HCEC 1CT (cell line): ENCODE results near the gene MIS12.
A peak's percentile ranks its signal among the peaks of the same experiment; 100 is the strongest.

Source experiments
- DNase-seq: peaks from one replicate; pipeline ENCODE4 v3.0.0-alpha.2; 2017

Gene MIS12, protein sequence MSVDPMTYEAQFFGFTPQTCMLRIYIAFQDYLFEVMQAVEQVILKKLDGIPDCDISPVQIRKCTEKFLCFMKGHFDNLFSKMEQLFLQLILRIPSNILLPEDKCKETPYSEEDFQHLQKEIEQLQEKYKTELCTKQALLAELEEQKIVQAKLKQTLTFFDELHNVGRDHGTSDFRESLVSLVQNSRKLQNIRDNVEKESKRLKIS

DNA sequence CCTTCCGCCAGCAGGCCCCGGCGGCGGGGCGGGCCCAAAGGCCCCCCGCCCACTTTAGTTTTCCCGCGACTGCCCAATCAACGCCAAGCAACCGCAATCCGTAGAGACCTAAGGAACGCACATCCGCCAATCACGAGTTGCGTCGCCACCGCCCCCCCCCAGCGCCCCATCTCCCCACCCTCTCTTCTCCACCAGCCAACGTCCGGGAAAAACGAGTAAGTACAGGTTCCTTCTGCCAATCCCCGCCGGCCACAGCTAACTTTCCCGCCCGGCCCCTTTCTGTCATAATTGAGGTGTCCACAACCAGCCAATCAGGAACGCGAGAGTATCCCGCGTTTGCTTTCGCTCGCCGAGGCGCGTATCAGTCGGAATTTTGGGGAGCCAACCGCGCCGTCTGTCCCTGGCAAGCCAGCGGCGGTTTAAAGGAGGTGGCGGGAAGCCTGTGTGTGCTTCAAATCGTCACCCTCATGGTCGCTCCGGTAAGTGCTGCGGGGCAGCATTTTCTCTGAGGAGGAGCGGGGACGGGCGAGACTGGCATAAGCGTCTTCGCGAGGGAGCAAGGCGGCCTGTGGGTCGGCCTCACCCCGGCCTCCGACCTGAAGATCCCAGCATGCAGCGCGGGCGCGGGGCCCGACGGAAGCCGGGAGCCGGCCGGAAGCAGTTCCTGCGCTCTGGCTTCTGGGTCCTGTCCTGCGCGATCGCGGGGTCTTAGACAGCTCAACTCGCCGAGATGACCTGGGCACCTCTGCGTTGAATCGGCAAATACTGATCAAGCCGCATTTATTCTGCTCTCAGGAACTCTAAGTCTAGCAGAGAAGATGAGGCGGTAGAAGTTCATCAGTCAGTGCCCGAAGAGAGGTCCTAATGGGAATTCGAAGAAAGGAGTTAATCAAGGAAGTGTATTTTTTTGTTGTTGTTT lies at the start of gene MIS12:
Gene MIS12 (plus strand): TSS at position 361 of the 919 bp plus-strand sequence. CDS start 2,297 bp downstream, outside the sequence.
- DNase-seq: peak; percentile 100

DNA sequence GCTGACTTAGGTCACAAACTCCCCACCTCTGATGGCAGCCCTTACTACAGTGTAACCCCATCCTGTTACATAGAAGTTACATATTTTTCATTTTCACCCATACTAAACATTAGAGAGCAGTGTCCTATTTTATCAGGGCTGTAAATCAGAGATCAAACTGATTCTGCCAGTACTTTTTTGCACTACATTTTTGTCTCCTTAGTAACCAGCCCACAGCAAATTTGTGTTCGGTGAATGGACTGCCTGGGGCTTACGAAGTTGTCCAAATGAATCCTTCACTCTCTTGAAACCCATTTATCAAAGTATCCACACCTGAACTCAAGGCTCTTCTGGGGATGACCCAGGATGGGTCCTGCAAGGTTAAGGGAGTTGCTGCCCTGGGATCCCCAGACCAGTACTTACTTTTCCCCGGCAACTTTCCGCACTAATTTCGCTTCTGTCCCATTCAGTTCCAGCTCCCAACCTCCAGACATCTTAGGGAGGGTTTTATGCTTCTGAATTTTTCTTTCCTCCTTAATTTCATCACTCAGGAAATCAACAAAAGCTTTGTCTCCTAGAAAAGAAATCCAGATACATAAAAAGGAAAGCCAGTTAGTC lies 48.5 kb upstream of the MIS12 start:
- peak; percentile 47 for DNase-seq

DNA sequence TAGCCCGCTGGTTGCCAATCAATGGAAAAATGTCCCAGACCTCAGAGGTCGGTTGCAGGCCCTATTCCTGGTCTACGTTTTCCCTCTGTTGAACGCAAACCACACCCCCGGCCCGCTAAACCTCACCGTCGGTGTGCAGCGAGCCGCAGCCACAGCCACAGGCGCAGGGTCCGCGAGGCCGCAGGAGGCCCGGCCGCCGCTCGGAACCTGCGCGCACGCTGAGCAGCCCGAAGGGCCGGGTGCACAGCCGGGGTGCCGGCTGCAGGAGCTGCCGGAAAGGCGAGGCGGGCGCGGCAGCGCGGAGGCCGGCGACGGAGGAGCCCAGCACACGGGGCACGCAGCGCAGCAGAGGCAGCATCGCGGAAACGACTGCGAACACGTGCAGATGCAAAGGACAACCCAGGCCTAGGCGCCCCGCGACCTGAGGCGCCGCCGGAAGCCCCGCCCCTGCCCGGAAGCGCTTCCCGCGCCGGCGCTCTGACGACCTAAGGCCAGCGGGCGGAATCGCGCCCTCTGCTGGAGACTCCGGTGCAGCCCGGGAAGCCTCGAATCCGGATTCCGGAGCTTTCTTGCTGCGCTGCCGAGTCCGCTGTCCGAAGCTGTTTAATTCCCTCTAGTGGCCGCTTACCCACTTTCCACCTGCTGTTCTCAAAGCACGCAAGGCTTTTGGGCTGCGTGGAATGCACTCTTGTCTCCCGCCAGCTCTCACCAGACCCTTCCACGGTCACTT lies 47.5 kb upstream of the MIS12 start, which contains the start of gene C1QBP:
Gene C1QBP (minus strand): TSS at position 440 of the 730 bp plus-strand sequence. CDS start 82 bp downstream, at position 358.
- peak; percentile 89 for DNase-seq

DNA sequence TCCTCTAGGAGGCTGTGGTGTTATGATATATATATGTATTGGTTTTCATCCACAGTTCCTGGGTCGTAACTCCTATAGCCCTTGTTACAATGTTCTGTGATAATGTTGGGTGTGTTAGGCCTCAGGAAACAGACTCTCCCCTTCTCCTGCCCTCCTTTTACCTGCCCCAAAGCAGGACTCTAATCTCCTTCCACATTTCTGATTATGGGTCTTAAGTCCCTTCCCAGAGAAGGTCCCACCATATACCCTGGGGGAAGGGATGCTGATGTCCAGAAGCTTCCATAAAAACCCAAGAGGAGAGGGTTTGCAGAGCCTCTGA lies 47.0 kb upstream of the MIS12 start:
- no peak for DNase-seq

DNA sequence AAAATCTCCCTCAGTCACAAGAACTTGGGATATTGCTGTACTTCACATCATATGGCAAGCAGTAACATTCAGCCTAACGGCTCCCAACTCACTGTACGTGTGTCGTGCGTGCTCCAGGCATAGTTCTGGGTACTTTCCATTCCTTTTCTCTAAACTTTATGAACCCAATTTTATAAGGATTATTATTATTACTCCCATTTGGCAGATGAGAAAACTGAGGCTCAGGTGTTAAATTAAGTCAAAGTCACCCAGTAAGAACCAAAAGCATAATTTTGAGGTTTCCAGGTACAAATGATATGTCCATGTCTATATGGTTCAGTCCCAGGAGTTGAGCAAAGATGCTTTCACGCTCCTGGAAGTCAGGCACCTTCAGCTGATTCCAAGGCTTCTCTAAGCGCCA lies 42.6 kb upstream of the MIS12 start:
- no peak for DNase-seq

DNA sequence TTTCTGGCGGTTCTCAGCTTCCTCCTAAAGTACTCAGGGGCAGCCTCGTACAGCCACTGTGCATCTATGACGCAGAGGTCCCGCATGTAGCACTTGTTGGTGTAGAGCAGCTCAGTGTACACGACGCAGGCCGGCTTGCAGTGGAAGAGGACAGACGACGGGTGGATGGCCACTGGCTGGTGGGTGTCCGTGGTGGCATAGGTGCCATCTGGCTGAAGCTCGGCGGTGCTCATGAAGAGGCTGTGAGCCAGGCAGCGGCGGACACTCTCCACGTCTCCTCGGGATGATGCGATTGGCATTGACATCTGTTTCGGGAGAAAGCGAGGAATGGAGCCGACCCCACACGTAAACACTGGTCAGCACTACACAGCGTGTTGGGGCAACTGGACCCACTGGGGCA lies 42.2 kb upstream of the MIS12 start:
- DNase-seq: no peak

DNA sequence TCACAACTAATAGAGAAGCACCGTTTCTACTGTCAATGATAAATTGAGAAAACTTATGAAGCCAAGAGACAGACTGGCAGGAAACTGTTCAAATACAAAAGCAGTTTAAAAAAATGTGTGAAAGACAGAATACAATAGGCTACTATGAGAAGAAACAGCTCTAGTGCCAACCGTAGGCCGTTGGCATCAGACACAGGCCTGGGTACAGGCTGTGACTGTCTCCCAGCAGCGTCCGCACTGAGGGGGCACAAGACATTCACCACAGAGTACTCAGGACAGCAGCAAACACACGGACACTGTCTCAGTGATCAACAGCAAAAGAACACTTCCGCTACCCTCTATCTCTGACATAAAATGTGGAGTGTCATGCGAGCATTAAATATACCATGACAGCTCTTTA lies 39.6 kb upstream of the MIS12 start:
- DNase-seq: no peak

DNA sequence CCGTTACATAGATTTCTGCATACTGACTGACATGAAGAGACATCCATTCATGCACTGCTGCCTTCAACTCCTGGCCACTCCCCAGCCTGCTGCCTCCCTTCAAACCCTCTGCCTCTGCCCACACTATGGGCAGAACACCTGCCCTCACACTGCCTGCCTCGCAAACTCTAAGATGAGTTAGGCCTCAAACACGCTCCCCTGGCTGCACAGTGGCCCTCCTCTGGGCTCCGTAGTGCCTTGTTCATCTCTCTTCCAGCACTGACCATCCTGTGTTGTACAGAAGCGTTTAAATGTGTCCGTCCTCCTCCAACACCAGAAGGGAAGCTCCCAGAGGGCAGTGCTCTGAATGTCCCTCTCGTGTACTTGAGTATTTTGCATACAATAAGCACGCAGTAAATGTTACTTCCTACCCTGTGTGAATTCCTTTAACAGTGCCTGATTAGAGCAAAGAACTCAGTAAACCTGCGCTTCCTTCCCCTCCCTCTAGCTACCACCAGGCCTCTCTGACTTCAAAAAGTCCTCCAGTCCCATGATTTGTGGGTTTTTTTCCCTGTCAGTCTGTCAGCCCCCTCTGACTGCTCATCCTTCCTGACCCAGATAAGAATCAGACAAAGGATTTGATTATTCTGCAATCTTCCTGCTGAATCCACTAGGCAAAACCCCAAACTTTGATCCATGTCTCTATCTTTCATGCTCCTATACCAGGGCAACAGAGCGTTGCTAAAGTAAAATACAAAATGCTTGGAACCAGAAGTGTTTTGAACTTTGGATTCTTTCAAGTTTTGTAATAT lies 21.5 kb upstream of the MIS12 start:
- DNase-seq: no peak

DNA sequence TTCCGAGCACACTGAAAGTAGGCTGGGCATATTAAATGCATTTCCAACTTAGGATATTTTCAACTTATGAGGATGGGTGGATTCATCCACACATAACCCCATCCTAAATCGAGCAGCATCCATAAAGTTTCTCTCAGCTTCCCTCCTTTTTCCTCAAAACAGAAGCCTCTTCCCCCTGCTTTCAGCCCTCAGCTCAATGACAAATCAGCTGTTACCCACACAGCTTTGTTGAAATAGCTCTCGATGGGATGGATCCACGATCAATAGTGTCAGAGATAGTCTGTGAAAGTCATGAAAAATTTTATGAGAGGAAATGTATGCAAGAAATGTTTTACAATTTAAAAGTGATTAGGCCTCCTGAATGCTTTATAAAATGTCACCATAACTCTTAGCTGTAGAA lies 20.1 kb upstream of the MIS12 start:
- DNase-seq: no peak

DNA sequence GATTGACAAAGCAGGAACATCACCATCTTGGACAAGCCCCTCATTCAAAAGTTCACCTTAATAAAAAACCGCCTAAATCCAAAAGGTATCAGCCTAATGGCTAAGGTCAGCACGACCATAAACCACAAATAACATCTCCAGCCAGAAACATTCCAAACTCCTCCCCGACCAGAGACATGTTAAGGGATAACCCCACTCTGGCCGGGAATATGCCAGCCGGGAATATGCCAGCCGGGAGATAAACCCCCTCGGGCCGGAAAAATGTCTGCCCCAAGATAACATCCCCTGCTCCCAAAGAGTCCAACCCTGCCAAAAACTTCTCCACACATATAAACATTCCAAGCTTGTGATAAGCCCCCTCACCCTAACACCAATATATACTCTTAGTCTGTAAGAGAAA lies 18.9 kb upstream of the MIS12 start:
- DNase-seq: no peak

DNA sequence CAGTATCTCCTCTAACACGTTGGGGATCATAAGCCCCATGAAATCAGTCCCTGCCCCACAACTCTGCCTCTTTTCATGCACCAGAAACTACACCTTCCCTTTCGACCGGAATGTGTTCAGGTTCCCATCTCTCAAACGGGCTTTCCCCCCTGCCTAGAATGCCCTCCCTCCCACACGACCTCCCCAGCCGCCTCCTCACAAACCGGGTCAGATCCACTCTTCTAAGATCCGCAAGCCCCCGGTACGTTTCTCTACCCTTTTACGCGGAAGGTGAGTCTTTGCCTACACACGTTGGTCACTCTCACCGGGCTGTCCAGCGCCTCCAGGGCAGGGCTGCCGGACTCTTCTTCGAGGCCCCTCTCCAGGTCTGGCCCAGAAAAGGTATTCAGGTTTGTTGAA lies 18.3 kb upstream of the MIS12 start:
- DNase-seq: no peak

DNA sequence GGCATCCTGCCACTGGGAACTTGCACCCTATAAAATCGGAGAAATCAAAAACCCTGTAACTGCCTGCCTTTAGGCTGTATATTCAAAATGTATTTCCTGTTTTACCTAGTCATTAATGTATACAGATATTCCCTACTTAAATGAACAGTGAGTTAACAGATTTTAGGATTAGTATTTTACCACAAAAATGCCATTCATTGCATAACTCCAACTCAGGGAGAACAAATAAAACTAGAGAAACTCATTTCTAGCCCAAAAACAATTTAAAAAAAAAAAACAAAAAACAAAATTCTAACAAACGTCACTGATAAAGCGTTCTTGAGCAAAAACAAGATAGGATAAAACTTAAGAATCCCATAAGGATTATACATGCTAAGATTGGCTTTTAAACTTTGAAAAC lies 13.9 kb upstream of the MIS12 start:
- DNase-seq: peak; percentile 10

DNA sequence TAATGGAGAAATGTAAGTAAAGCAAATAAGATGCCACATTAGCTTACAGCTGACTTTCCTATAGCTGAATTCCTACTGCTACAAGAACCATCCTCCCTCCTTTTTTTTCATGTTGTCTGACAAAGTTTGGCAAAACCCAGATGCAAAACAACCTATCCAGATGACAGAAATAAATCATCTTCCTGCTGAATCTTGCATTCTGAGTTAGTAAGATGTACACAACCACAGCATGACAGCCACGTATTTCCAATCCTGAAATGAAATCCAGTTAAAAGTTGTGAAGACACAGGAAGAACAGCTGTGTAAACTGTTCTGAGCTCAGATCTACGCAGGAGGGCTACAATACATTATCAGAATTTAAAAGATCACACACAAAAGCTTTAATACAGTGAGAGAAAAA lies 12.5 kb upstream of the MIS12 start:
- DNase-seq: no peak

DNA sequence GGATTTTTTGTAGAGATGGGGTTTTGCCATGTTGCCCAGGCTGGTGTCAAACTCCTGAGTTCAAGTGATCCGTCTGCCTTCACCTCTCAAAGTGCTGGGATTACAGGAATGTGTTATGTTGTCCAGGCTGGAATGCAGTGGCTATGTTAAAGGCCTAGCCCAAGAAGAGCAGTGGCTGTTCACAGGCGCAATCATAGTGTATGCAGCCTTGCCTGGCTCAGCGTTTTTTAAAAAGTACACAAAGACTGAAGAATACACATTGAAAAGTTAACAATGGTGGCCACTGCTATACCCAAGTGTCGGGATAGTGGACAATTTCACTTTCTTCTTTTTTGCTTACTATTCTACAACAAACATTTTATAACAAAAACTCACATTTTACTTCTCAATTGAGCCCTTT lies 7.4 kb upstream of the MIS12 start:
- DNase-seq: no peak

DNA sequence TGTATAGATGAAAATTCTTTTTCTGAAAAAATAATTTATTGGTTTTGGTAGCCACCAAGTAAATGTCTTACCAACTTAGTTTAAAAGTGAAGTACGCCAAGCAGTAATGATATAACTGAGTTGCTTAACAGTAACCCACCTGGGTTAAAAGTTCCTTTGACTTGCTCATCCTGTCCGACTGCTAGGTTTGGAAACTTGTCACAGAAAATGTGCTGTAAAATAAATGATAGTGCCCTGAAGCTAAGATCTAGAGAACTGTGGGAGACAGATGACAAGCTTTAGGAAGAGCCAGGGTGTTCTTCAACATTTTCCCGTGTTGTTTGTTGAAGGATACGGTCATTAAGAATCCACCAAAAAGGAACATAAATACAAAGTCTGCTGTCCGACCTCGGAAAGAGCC lies 5.4 kb upstream of the MIS12 start:
- no peak for DNase-seq

DNA sequence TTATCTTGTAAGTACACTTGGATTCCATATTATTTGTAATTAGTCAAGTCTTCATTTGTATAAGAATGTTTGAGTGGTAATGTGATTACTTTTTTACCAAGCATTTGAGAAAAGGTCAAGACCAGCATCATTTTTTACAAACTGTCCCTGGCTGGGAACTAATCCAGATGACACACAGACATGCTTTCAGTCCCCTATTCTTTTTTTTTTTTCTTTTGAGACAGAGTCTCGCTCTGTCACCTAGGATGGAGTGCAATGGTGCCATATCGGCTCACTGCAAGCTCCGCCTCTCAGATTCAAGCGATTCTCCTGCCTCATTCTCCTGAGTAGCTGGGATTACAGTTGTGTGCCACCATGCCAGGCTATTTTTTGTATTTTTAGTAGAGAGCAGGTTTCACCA lies 4.9 kb upstream of the MIS12 start:
- DNase-seq: no peak

DNA sequence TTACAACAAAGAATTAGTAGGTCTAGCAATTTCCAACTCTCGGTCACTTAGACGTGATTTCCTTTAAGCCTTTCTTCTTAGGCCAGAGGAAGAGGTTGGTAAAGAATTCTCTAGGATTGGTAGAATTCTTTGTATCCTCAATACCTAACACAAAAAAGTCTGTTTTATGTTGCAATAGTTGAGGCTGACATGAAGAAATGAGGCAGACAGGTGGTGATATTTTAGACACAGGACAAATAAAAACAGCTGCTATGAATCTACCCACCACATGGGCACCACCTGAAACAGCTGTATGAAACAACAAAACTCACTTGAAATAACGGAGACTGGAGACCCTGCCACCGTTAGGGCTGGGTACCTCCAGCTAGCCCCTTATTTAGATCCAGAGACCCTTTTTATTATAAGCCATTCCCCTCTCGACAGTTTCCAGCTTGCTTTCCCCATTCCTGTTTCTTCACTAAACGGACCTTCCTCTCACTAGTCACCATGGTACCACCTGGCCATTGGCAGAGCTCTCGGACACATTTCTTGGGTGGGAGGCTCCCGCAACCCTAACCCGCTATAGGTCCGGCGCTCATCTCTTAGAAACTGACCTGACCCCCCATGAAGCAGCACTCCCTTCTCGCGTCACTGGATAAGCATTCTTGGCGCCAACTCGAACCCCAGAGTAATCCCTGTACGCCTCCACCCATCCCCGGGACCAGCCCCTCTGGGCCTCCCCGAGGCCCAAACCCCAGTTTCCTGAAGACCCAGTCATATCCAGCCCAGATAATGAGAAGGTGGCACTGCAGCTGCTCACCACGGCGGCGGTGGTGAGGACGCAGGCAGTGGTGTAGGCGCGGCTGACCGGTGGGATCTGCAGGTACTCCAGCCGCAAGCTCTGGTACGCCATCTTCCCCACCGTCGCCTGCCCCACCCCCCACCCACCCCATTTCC lies 828 bp upstream of the MIS12 start, which contains the start of gene DERL2:
Gene DERL2 (minus strand): TSS at position 909 of the 936 bp plus-strand sequence. CDS start 17 bp downstream, at position 892.
- DNase-seq: peak; percentile 34

DNA sequence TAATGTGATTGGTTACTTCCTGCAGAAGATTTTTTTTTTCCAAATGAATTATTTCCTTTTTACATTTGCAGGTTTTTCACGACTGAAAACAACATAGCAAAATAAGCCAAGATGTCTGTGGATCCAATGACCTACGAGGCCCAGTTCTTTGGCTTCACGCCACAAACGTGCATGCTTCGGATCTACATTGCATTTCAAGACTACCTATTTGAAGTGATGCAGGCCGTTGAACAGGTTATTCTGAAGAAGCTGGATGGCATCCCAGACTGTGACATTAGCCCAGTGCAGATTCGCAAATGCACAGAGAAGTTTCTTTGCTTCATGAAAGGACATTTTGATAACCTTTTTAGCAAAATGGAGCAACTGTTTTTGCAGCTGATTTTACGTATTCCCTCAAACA lies 2.4 kb downstream of the MIS12 start:
- no peak for DNase-seq

DNA sequence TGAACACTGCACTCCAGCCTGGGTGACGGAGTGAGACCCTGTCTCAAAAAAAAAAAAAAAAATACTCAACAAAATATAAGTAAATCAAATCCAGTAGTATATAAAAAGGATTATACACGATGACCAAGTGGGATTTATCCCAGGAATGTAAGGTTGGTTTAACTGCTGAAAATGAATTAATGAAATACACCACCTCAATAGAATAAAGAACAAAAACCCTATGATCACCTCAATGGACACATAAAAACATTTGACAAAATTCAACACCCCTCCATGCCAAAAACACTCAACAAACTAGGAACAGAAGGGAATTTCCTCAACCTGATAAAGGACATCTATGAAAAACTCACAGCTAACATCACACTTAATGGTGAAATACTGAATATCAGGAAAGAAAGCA lies 6.6 kb downstream of the MIS12 start:
- DNase-seq: no peak

DNA sequence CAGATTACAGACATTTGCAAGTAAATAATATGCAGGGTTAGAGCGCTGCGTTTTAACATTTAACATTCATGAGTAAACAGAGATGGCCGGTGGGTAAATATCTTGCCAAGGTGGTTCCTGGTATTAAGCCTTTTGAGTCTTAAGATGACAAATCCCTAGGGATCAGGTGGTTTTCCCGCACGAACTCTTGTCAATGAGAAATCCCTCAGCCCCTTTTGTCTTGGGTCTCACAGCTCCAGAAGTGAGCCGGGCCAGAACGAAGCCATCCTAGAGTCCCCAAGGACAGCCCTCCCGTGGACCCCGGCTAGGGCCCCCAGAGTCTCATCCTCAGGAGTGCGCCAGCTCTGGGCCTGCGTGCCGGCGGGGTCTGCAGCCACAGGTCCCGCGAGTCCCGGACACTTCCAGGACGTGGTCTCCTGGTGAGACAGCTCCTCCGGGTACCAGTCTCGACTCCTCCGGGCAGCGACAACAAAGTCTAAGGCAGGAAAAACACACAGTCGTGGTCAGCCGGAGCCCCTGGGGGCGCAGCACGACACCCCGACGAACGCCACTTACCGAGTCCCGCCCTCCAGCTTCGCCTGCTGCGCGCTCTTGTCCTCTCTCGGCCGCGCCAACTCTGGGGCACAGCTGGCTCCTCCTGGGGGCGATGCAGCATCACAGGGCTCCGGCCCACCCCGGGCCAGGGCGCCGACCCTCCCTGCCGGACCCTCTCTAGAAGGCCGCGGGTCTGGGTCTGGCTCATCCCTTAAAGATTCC lies 13.3 kb downstream of the MIS12 start:
- DNase-seq: no peak

DNA sequence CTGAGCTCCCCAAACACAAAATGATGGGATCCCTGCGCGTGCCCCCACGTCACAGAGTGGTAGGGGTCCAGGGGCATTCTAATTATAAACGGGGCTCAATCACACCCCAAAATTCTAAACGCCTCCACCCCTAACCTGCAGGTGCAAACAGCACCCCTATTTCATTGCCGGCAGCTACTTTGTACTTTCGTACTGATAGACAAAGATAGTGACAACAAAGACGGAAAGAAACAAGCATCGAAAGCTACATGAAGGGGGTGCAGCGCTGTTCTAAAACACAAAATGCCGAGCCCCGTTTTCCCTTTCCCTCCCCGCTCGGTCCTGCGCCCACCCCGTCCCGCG lies 13.9 kb downstream of the MIS12 start:
- DNase-seq: no peak
